Measurements from ENCODE around the gene CDK6. TPM values are rescaled to one million over a fixed set of nuclear protein-coding genes. Genes with fewer than 3 reads are reported as not detected.

CDK6 gene
- total RNA-seq, 1 experiment from 2014 or later, result 10.5 TPM

DNA sequence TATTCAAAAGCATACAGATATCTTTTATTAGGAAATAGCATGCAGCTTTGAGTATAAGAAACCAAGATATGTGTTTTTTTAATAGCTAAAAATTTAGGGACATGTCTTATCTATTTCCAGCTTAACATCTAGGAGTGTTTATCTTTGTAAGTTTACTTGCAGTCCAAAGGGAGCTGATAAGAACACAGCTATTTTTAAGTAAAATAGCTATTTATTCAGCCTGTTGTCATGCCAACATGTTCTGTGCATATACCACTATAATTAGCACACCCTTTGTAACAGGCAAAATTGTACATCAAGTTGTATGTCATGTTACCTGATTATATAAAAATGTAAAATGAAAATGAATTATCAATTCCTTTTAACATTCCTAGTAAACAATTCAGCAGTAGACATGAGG, 275.8 kb downstream of the CDK6 start:
- intact Hi-C loops (cut with micrococcal nuclease; ENCODE audit: unreplicated experiment), result no loop called here
- Histone ChIP-seq H3K36me3 (ENCODE audit: insufficient read depth, low read length, poor library complexity, severe bottlenecking) (peaks cover 29% of the 10 kb centered on the region), H3K4me1 (ENCODE audit: insufficient read depth, low read length, poor library complexity, severe bottlenecking) (no peaks in the 10 kb centered on the region), H3K27ac (ENCODE audit: low read depth, low read length, poor library complexity, severe bottlenecking) (no peak overlapping the region), H3K9me3 (ENCODE audit: low read depth, low read length, poor library complexity, severe bottlenecking) (no peaks in the 10 kb centered on the region), H3K4me3 (ENCODE audit: low read depth, low read length, poor library complexity, severe bottlenecking) (no peak overlapping the region), H3K27me3 (replicated peaks; ENCODE audit: insufficient read depth, low read depth, low read length, poor library complexity) (no peaks in the 10 kb centered on the region)
- no peak for DNase-seq (ENCODE audit: low spot score)
- ChIA-PET POLR2A (ENCODE audit: low non-redundant PET) (no interaction called here), CTCF (no interaction called here)
- no peak for TF ChIP-seq CTCF (conservative IDR thresholded peaks at IDR 0.05; ENCODE audit: low read depth, low read length)
- no peak for TF ChIP-seq EZH2 (IDR thresholded peaks at IDR 0.05; ENCODE audit: borderline replicate concordance, low read depth, low read length, poor library complexity, severe bottlenecking)
- no TSS peak for BruUV-seq (replicated peaks)

- intact Hi-C loops (cut with micrococcal nuclease; ENCODE audit: unreplicated experiment), result no loop called here
- Histone ChIP-seq H3K4me3 (ENCODE audit: low read depth, low read length, poor library complexity, severe bottlenecking) (no peak overlapping the region), H3K27ac (ENCODE audit: low read depth, low read length, poor library complexity, severe bottlenecking) (no peak overlapping the region), H3K9me3 (ENCODE audit: low read depth, low read length, poor library complexity, severe bottlenecking) (no peaks in the 10 kb centered on the region), H3K4me1 (ENCODE audit: insufficient read depth, low read length, poor library complexity, severe bottlenecking) (no peaks in the 10 kb centered on the region), H3K27me3 (replicated peaks; ENCODE audit: insufficient read depth, low read depth, low read length, poor library complexity) (no peaks in the 10 kb centered on the region), H3K36me3 (ENCODE audit: insufficient read depth, low read length, poor library complexity, severe bottlenecking) (peaks cover 16% of the 10 kb centered on the region)
- no TSS peak for BruUV-seq (replicated peaks)
- POLR2A ChIA-PET (ENCODE audit: low non-redundant PET), result no interaction called here
- TF ChIP-seq CTCF (conservative IDR thresholded peaks at IDR 0.05; ENCODE audit: low read depth, low read length) (no peak), EZH2 (IDR thresholded peaks at IDR 0.05; ENCODE audit: borderline replicate concordance, low read depth, low read length, poor library complexity, severe bottlenecking) (no peak)
- no peak for DNase-seq (ENCODE audit: low spot score)
- CTCF ChIA-PET, result no interaction called here
Measured at GRCh38 chr7:92557808-92558362, 278.5 kb downstream of the CDK6 start.

DNA sequence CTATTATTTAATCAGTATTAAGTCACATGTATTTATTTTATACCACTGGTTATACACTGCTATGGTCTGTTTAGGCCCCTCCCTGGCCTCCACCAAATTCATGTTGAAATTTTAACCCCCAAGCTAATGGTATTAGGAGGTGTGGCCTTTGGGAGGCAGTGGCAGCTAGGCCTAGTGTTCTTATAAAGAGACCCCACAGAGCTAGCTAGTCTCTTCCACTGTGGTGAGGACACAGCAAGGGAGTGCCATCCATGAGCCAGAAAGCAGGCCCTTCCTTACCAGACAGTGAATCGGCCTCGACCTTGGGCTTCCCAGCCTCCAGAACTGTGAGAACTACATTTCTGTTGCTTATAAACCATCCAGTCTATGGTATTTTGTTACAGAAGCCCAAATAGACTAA, 279.1 kb downstream of the CDK6 start:
- TF ChIP-seq CTCF (conservative IDR thresholded peaks at IDR 0.05; ENCODE audit: low read depth, low read length), result no peak
- no peak for TF ChIP-seq EZH2 (IDR thresholded peaks at IDR 0.05; ENCODE audit: borderline replicate concordance, low read depth, low read length, poor library complexity, severe bottlenecking)
- CTCF ChIA-PET, result no interaction called here
- Histone ChIP-seq H3K27me3 (replicated peaks; ENCODE audit: insufficient read depth, low read depth, low read length, poor library complexity) (no peaks in the 10 kb centered on the region), H3K4me3 (ENCODE audit: low read depth, low read length, poor library complexity, severe bottlenecking) (no peak overlapping the region), H3K36me3 (ENCODE audit: insufficient read depth, low read length, poor library complexity, severe bottlenecking) (peaks cover 10% of the 10 kb centered on the region), H3K27ac (ENCODE audit: low read depth, low read length, poor library complexity, severe bottlenecking) (no peak overlapping the region), H3K9me3 (ENCODE audit: low read depth, low read length, poor library complexity, severe bottlenecking) (no peaks in the 10 kb centered on the region), H3K4me1 (ENCODE audit: insufficient read depth, low read length, poor library complexity, severe bottlenecking) (no peaks in the 10 kb centered on the region)
- BruUV-seq (replicated peaks), result no TSS peak
- intact Hi-C loops (cut with micrococcal nuclease; ENCODE audit: unreplicated experiment), result no loop called here
- POLR2A ChIA-PET (ENCODE audit: low non-redundant PET), result interaction anchor here (0.5 kb wide), 1 partner anchor 7 kb away, joined by 5 read pairs; no protein-coding TSS in a partner anchor
- DNase-seq (ENCODE audit: low spot score), result no peak

Other genes with a start within 250 kb of the CDK6 start
- gene FAM133B, start 246.2 kb downstream of the CDK6 start, total RNA-seq (2021), result 32.7 and 39.7 TPM in 2 replicates

All from A673 (cell line).